ENCODE data around the gene RYR3.

Gene RYR3

GRCh38 chr15:33473005-33473404 lies 162.2 kb downstream of the RYR3 start:
- Histone ChIP-seq H3K4me2 (ENCODE audit: low read length) (no peak overlapping the region), H3K27me3 (ENCODE audit: control insufficient read depth, low read length) (no peaks in the 10 kb centered on the region), H4K20me1 (ENCODE audit: control insufficient read depth, insufficient read depth, low read depth, low read length) (no peaks in the 10 kb centered on the region), H3K9me3 (ENCODE audit: control insufficient read depth, insufficient read depth, low read length) (no peaks in the 10 kb centered on the region), H3K4me3 (ENCODE audit: low read length) (no peak overlapping the region), H3K36me3 (ENCODE audit: control insufficient read depth, low read length) (no peaks in the 10 kb centered on the region), H3K27ac (ENCODE audit: low read depth, low read length) (no peak overlapping the region), H3K79me2 (ENCODE audit: control insufficient read depth, low read length) (no peaks in the 10 kb centered on the region), H3K4me1 (ENCODE audit: control insufficient read depth, low read length) (no peaks in the 10 kb centered on the region), H3K9me2 (replicated peaks; ENCODE audit: control insufficient read depth, low read length) (no peaks in the 10 kb centered on the region), H3F3A (ENCODE audit: control insufficient read depth, insufficient read depth) (no peaks in the 10 kb centered on the region)
- no peak for TF ChIP-seq EZH2phosphoT487 (IDR thresholded peaks at IDR 0.05; ENCODE audit: borderline replicate concordance, low read length)
- TF ChIP-seq CTCF (IDR thresholded peaks at IDR 0.05; ENCODE audit: low read depth, low read length, poor library complexity, severe bottlenecking), result no peak

- Histone ChIP-seq H3K27me3 (ENCODE audit: control insufficient read depth, low read length) (no peaks in the 10 kb centered on the region), H3K9me2 (replicated peaks; ENCODE audit: control insufficient read depth, low read length) (no peaks in the 10 kb centered on the region), H3K9me3 (ENCODE audit: control insufficient read depth, insufficient read depth, low read length) (no peaks in the 10 kb centered on the region), H3K27ac (ENCODE audit: low read depth, low read length) (no peak overlapping the region), H3K79me2 (ENCODE audit: control insufficient read depth, low read length) (no peaks in the 10 kb centered on the region), H3K36me3 (ENCODE audit: control insufficient read depth, low read length) (no peaks in the 10 kb centered on the region), H3K4me1 (ENCODE audit: control insufficient read depth, low read length) (no peaks in the 10 kb centered on the region), H3F3A (ENCODE audit: control insufficient read depth, insufficient read depth) (no peaks in the 10 kb centered on the region), H3K4me2 (ENCODE audit: low read length) (no peak overlapping the region), H3K4me3 (ENCODE audit: low read length) (no peak overlapping the region), H4K20me1 (ENCODE audit: control insufficient read depth, insufficient read depth, low read depth, low read length) (no peaks in the 10 kb centered on the region)
- TF ChIP-seq EZH2phosphoT487 (IDR thresholded peaks at IDR 0.05; ENCODE audit: borderline replicate concordance, low read length), result no peak
- TF ChIP-seq CTCF (IDR thresholded peaks at IDR 0.05; ENCODE audit: low read depth, low read length, poor library complexity, severe bottlenecking), result no peak
Observed at GRCh38 chr15:33473714-33474113, 162.9 kb downstream of the RYR3 start.

GRCh38 chr15:33476076-33476475 lies 165.3 kb downstream of the RYR3 start:
- Histone ChIP-seq H3K4me3 (ENCODE audit: low read length) (no peak overlapping the region), H4K20me1 (ENCODE audit: control insufficient read depth, insufficient read depth, low read depth, low read length) (no peaks in the 10 kb centered on the region), H3K4me1 (ENCODE audit: control insufficient read depth, low read length) (no peaks in the 10 kb centered on the region), H3K27me3 (ENCODE audit: control insufficient read depth, low read length) (no peaks in the 10 kb centered on the region), H3K4me2 (ENCODE audit: low read length) (no peak overlapping the region), H3K27ac (ENCODE audit: low read depth, low read length) (no peak overlapping the region), H3K9me3 (ENCODE audit: control insufficient read depth, insufficient read depth, low read length) (no peaks in the 10 kb centered on the region), H3K36me3 (ENCODE audit: control insufficient read depth, low read length) (no peaks in the 10 kb centered on the region), H3K9me2 (replicated peaks; ENCODE audit: control insufficient read depth, low read length) (no peaks in the 10 kb centered on the region), H3F3A (ENCODE audit: control insufficient read depth, insufficient read depth) (no peaks in the 10 kb centered on the region), H3K79me2 (ENCODE audit: control insufficient read depth, low read length) (no peaks in the 10 kb centered on the region)
- TF ChIP-seq EZH2phosphoT487 (IDR thresholded peaks at IDR 0.05; ENCODE audit: borderline replicate concordance, low read length), result no peak
- no peak for TF ChIP-seq CTCF (IDR thresholded peaks at IDR 0.05; ENCODE audit: low read depth, low read length, poor library complexity, severe bottlenecking)

GRCh38 chr15:33476908-33477307 lies 166.1 kb downstream of the RYR3 start:
- TF ChIP-seq EZH2phosphoT487 (IDR thresholded peaks at IDR 0.05; ENCODE audit: borderline replicate concordance, low read length) (no peak), CTCF (IDR thresholded peaks at IDR 0.05; ENCODE audit: low read depth, low read length, poor library complexity, severe bottlenecking) (no peak)
- no peak overlapping the region for H3K27ac ChIP-seq (ENCODE audit: low read depth, low read length)
- no peaks in the 10 kb centered on the region for H3K79me2 ChIP-seq (ENCODE audit: control insufficient read depth, low read length)
- no peaks in the 10 kb centered on the region for H3F3A ChIP-seq (ENCODE audit: control insufficient read depth, insufficient read depth)
- H3K9me2 ChIP-seq (replicated peaks; ENCODE audit: control insufficient read depth, low read length), result no peaks in the 10 kb centered on the region
- no peak overlapping the region for H3K4me3 ChIP-seq (ENCODE audit: low read length)
- H3K36me3 ChIP-seq (ENCODE audit: control insufficient read depth, low read length), result no peaks in the 10 kb centered on the region
- no peaks in the 10 kb centered on the region for H3K9me3 ChIP-seq (ENCODE audit: control insufficient read depth, insufficient read depth, low read length)
- H3K4me1 ChIP-seq (ENCODE audit: control insufficient read depth, low read length), result no peaks in the 10 kb centered on the region
- no peaks in the 10 kb centered on the region for H3K27me3 ChIP-seq (ENCODE audit: control insufficient read depth, low read length)
- H4K20me1 ChIP-seq (ENCODE audit: control insufficient read depth, insufficient read depth, low read depth, low read length), result no peaks in the 10 kb centered on the region
- H3K4me2 ChIP-seq (ENCODE audit: low read length), result no peak overlapping the region

Measured in DOHH2 (cell line).